OCI-LY3 (cell line): Measurements from ENCODE around the gene MTMR1.

Source experiments
- EZH2phosphoT487 ChIP-seq: fragments of 200-600 bp; shearing (Covaris generic); IDR thresholded peaks from 2 replicates; pipeline ENCODE4 v1.6.1; 2018; ENCODE audit warnings: antibody characterized with exemption, mixed run types, low read depth
- TF ChIP-seq, protein P1 (sequence below): fragments of 200-600, 300-600 bp; sonication (generic); IDR thresholded peaks from 2 replicates; pipeline ENCODE4 v1.5.1; 2014; ENCODE audit warnings: antibody characterized with exemption, low read length, low read depth

DNA sequence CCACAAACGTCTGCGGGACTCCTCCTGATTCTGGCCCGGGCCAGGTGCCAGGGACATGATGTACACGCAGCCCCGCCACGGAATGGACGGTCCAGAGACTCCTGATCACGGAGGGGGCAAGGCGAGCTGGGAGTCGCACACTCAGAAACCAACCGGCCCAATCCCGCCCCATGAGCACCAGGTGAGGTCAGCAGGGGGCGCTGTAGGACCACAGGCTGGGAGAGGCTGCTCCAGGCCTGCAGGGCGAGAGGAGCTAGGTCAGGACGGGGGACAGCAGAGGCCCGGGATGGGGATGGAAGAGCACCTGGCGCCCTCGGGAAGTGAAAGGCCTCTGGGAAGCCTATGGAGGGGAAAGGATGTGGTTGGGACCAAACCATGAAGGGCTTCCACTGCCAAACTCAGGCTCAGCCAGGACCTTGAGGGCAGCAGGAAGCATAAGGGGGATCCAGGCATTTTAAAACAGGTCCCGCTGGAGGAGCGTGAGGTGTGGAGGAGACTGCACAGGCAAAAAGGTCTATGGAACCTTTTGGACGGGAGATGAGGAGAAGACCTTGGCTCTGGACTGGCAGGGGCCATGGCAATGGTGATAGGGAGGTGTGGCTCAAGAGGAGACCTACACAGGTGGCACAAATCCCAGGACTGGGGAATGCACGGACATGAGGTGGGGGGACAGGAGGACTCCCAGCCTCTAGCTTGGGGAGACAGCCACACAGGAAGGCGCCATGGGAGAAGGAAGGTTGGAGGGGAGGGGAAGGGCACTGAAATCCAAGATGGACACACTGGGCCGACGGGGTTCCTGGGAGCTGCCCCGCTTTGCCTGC lies 79.2 kb downstream of the MTMR1 start:
- TF ChIP-seq, protein P1, sequence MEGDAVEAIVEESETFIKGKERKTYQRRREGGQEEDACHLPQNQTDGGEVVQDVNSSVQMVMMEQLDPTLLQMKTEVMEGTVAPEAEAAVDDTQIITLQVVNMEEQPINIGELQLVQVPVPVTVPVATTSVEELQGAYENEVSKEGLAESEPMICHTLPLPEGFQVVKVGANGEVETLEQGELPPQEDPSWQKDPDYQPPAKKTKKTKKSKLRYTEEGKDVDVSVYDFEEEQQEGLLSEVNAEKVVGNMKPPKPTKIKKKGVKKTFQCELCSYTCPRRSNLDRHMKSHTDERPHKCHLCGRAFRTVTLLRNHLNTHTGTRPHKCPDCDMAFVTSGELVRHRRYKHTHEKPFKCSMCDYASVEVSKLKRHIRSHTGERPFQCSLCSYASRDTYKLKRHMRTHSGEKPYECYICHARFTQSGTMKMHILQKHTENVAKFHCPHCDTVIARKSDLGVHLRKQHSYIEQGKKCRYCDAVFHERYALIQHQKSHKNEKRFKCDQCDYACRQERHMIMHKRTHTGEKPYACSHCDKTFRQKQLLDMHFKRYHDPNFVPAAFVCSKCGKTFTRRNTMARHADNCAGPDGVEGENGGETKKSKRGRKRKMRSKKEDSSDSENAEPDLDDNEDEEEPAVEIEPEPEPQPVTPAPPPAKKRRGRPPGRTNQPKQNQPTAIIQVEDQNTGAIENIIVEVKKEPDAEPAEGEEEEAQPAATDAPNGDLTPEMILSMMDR: peak; percentile 77
- TF ChIP-seq EZH2phosphoT487: no peak
